Chondrocyte (in vitro differentiated cells): ENCODE data around the gene SETD6. TPM values are rescaled to one million over a fixed set of nuclear protein-coding genes. Genes with fewer than 3 reads are reported as not detected.
"Not testable (repeated sequence)": the region's sequence is repeated elsewhere in the genome, so short reads cannot be mapped to it uniquely, and the experiment has no call there.

Experiments
- DNase-seq: peaks from one replicate; pipeline ENCODE4 v3.0.0; 2021; ENCODE audit warnings: mixed read lengths, low spot score
- H3K27ac Mint-ChIP-seq: one replicate; pipeline ENCODE4 v1.8.0; 2021; ENCODE audit warnings: mild to moderate bottlenecking, moderate library complexity, mixed read lengths; ENCODE audit not compliant: unreplicated experiment
- H3K27me3 Mint-ChIP-seq: 2 replicates; pipeline ENCODE4 v1.8.0; 2021; ENCODE audit warnings: low read depth, mixed read lengths
- H3K36me3 Mint-ChIP-seq: 2 replicates; pipeline ENCODE4 v1.8.0; 2021; ENCODE audit warnings: low read depth, mixed read lengths
- H3K4me1 Mint-ChIP-seq: 2 replicates; pipeline ENCODE4 v1.8.0; 2021; ENCODE audit warnings: low read depth, mild to moderate bottlenecking, mixed read lengths
- H3K4me3 Mint-ChIP-seq: one replicate; pipeline ENCODE4 v1.8.0; 2021; ENCODE audit warnings: mild to moderate bottlenecking, moderate library complexity, mixed read lengths; ENCODE audit not compliant: unreplicated experiment
- H3K9me3 Mint-ChIP-seq: 2 replicates; pipeline ENCODE4 v1.8.0; 2021; ENCODE audit warnings: low read depth, mixed read lengths
- CTCF ChIP-seq: fragments of 200-600 bp; sonication (generic); IDR thresholded peaks from 2 replicates; pipeline ENCODE4 v1.5.0; 2021; ENCODE audit warnings: antibody characterized with exemption, mild to moderate bottlenecking, moderate library complexity
- total RNA-seq: library from RNA; stranded (reverse); gene quantifications from 3 replicates; pipeline ENCODE4 v1.2.1, GENCODE V29; 2021

SETD6 gene
- total RNA-seq, 1 donor from 2014 or later: 13.0 TPM

GRCh38 chr16:58487566-58488351 lies 27.6 kb upstream of the SETD6 start:
- Mint-ChIP-seq H3K36me3 (no peaks in the 10 kb centered on the region), H3K4me3 (no peak overlapping the region), H3K9me3 (no peaks in the 10 kb centered on the region), H3K27ac (no peak overlapping the region), H3K4me1 (no peaks in the 10 kb centered on the region), H3K27me3 (no peaks in the 10 kb centered on the region)
- peak; percentile 96 for DNase-seq
- TF ChIP-seq CTCF: peak; percentile 94

- DNase-seq: peak; percentile 58
- no peak for TF ChIP-seq CTCF
- H3K27me3 Mint-ChIP-seq: peaks cover 2% of the 10 kb centered on the region
- H3K27ac Mint-ChIP-seq: no peak overlapping the region
- H3K4me3 Mint-ChIP-seq: no peak overlapping the region
- H3K4me1 Mint-ChIP-seq: no peaks in the 10 kb centered on the region
- H3K36me3 Mint-ChIP-seq: no peaks in the 10 kb centered on the region
- H3K9me3 Mint-ChIP-seq: no peaks in the 10 kb centered on the region
These were observed 26.8 kb upstream of the SETD6 start for GRCh38 chr16:58488531-58488930.

GRCh38 chr16:58490065-58490464 lies 25.3 kb upstream of the SETD6 start:
- TF ChIP-seq CTCF: no peak
- Mint-ChIP-seq H3K27ac (no peak overlapping the region), H3K4me1 (peaks cover 3% of the 10 kb centered on the region), H3K36me3 (no peaks in the 10 kb centered on the region), H3K4me3 (no peak overlapping the region), H3K27me3 (peaks cover 2% of the 10 kb centered on the region), H3K9me3 (no peaks in the 10 kb centered on the region)
- DNase-seq: peak; percentile 43

DNA sequence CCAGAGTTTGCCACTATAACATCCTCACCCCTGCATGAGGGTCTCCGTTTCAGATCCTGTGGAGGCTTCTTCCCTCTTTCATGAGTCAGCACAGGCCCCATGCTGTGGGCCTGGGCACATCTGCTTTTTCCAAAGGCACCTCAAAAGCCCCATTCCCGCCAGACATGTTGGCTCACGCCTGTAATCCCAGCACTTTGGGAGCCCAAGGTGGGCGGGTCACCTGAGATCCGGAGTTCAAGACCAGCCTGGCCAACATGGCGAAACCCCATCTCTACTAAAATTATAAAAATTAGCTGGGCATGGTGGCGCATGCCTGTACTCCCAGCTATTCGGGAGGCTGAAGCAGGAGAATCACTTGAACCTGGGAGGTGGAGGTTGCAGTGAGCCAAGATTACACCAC lies 24.8 kb upstream of the SETD6 start:
- H3K4me3 Mint-ChIP-seq, H3K36me3 Mint-ChIP-seq, H3K27me3 Mint-ChIP-seq, H3K27ac Mint-ChIP-seq, H3K9me3 Mint-ChIP-seq, H3K4me1 Mint-ChIP-seq: not testable (repeated sequence)
- DNase-seq: peak; percentile 39

DNA sequence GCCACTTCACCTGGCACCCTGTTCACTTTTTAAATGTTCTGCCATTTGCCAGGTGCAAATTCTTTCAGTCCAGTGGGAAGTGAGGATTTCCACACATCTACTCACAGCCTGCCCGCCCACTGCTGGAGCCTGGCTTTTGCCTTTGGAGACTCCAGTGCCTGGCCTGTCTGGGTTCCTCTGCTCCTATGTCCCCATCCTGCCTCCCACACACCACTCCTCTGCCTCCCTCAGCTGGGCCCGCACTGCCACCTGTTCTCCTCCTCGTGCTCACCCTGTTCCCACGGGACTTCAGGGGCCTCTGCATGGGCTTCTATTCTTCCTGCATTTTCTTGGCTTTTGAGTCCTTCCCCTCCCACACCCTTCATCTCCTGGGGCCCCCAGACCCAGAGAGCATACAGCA lies 23.3 kb upstream of the SETD6 start:
- no peak overlapping the region for H3K4me3 Mint-ChIP-seq
- H3K27me3 Mint-ChIP-seq: peaks cover 2% of the 10 kb centered on the region
- no peaks in the 10 kb centered on the region for H3K36me3 Mint-ChIP-seq
- H3K4me1 Mint-ChIP-seq: peaks cover 10% of the 10 kb centered on the region
- H3K9me3 Mint-ChIP-seq: no peaks in the 10 kb centered on the region
- H3K27ac Mint-ChIP-seq: peak overlapping the region; percentile 27
- peak; percentile 77 for DNase-seq
- no peak for TF ChIP-seq CTCF

DNA sequence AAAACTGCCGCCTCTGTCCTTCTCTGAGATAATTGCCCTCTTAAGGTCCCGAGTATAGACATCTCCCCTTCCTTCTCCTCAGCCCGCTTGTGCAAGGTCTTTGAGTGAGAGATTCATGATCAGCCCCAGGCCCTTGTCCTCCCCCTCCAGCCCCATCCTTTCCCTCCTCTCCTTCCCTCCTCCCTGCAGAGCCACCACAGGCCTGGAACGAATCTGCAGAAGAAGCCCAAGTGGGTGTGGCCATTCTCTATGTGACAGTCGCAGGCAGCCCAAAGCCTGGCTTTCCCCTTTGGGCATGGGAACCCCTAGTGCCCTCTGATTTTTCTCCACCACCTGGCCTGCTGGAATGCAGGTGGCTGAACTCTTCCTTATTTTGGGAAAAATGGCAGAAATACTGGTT lies 22.6 kb upstream of the SETD6 start:
- peak; percentile 41 for DNase-seq
- H3K4me1 Mint-ChIP-seq: peaks cover 10% of the 10 kb centered on the region
- no peak overlapping the region for H3K4me3 Mint-ChIP-seq
- peaks cover 2% of the 10 kb centered on the region for H3K27me3 Mint-ChIP-seq
- H3K9me3 Mint-ChIP-seq: no peaks in the 10 kb centered on the region
- TF ChIP-seq CTCF: no peak
- H3K36me3 Mint-ChIP-seq: no peaks in the 10 kb centered on the region
- H3K27ac Mint-ChIP-seq: no peak overlapping the region
